Dendritic cell treated with granulocyte-macrophage colony-stimulating factor and Interleukin-4, amounts not matched to agents 40 ng/mL and 50 ng/mL, for 4 days (primary cell): Measurements from ENCODE around the gene EXOSC9.
"Not testable (repeated sequence)": the region's sequence is repeated elsewhere in the genome, so short reads cannot be mapped to it uniquely, and the experiment has no call there.

Experiments used
- H3K27ac Mint-ChIP-seq: one replicate; pipeline ENCODE4 v1.8.0; 2022; ENCODE audit warnings: mild to moderate bottlenecking, mixed read lengths
- H3K27me3 Mint-ChIP-seq: one replicate; pipeline ENCODE4 v1.8.0; 2022; ENCODE audit warnings: mild to moderate bottlenecking, mixed read lengths
- H3K36me3 Mint-ChIP-seq: one replicate; pipeline ENCODE4 v1.8.0; 2022; ENCODE audit warnings: low read depth, mixed read lengths
- H3K4me1 Mint-ChIP-seq: one replicate; pipeline ENCODE4 v1.8.0; 2022; ENCODE audit warnings: low read depth, mixed read lengths
- H3K4me3 Mint-ChIP-seq: one replicate; pipeline ENCODE4 v1.8.0; 2022; ENCODE audit warnings: mild to moderate bottlenecking, moderate library complexity, mixed read lengths
- H3K9me3 Mint-ChIP-seq: one replicate; pipeline ENCODE4 v1.8.0; 2022; ENCODE audit warnings: mixed read lengths
- intact Hi-C: fragments of 100-400 bp; cut with micrococcal nuclease; formaldehyde crosslinking; loops from one replicate; pipeline ENCODE4 v1.15.0; 2022

Gene EXOSC9

GRCh38 chr4:121800961-121801714 lies at the start of gene EXOSC9:
Gene EXOSC9 (plus strand): TSS chr4:121801323. CDS start chr4:121801425, 102 bp downstream.
- intact Hi-C loops: loop anchor here (1.0 to 5.0 kb wide), 3 partner anchors 22 to 351 kb away; partner anchors contain the start of genes ANXA5, BLTP1 and CCNA2
- peak within 1 kb of the TSS; percentile 83 for H3K4me3 Mint-ChIP-seq
- peak within 1 kb of the TSS; percentile 89 for H3K27ac Mint-ChIP-seq
- H3K36me3 Mint-ChIP-seq: peaks cover 30% of the 10 kb centered on the region
- no peaks in the 10 kb centered on the region for H3K9me3 Mint-ChIP-seq
- peaks cover 2% of the 10 kb centered on the region for H3K27me3 Mint-ChIP-seq
- H3K4me1 Mint-ChIP-seq: peaks cover 18% of the 10 kb centered on the region

DNA sequence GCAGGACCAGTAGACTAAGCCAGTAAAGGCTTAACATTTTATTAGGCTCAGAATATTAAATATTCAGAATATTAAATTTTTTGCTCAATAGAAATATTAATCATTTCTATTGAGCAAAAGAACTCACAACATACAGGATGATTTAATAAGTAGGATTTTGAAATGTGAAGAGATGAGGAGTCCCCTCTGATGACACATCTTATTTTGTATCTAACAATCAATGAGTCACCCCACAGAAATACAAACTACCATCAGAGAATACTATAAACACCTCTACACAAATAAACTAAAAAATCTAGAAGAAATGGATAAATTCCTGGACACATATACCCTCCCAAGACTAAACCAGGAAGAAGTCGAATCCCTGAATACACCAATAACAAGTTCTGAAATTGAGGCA lies 49.0 kb upstream of the EXOSC9 start:
- H3K27me3 Mint-ChIP-seq: peaks cover 12% of the 10 kb centered on the region
- H3K36me3 Mint-ChIP-seq, intact Hi-C loops: not testable (repeated sequence)

DNA sequence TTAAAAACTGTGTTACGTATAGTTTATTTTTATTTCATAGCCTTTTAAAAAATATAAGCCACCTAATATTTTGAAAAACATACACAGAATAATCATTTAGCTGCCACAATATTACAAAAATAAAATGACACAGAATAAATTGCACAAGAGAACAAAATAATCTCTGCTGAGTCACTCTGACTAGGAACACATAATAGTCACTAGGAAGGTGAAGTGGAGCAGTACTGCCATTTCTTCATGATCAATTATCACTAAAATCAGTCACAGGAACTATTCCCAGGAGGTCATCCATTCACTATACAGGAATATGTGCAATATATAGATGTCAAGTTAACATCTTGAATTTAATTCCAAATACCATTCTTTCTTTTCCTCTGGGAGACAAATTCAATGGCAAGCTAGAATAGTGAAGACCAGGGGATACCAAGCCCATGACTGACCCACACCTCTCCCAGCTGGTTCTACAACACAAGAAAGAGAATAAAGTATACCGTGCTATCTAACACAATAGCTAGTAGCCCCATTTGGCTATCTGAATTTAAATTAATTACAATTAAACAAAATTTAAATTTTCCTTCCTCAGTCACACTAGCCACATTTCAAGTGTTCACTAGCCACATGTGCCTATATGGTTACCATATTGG lies 42.1 kb upstream of the EXOSC9 start:
- peaks cover 35% of the 10 kb centered on the region for H3K27me3 Mint-ChIP-seq
- H3K36me3 Mint-ChIP-seq: no peaks in the 10 kb centered on the region
- intact Hi-C loops: no loop called here
- no peaks in the 10 kb centered on the region for H3K4me1 Mint-ChIP-seq
- H3K27ac Mint-ChIP-seq: no peak overlapping the region
- H3K9me3 Mint-ChIP-seq: no peaks in the 10 kb centered on the region
- no peak overlapping the region for H3K4me3 Mint-ChIP-seq

More for the DNA sequence above, 49.0 kb upstream of the EXOSC9 start:
- not testable (repeated sequence) for H3K27ac Mint-ChIP-seq, H3K4me1 Mint-ChIP-seq, H3K9me3 Mint-ChIP-seq, H3K4me3 Mint-ChIP-seq

- Mint-ChIP-seq H3K27ac (no peak overlapping the region), H3K36me3 (no peaks in the 10 kb centered on the region), H3K4me1 (no peaks in the 10 kb centered on the region), H3K27me3 (peaks cover 44% of the 10 kb centered on the region), H3K9me3 (no peaks in the 10 kb centered on the region), H3K4me3 (no peak overlapping the region)
- intact Hi-C loops: no loop called here
Measured at GRCh38 chr4:121760205-121760604, 40.9 kb upstream of the EXOSC9 start.

- no peaks in the 10 kb centered on the region for H3K9me3 Mint-ChIP-seq
- H3K4me3 Mint-ChIP-seq: no peak overlapping the region
- no peak overlapping the region for H3K27ac Mint-ChIP-seq
- H3K27me3 Mint-ChIP-seq: peaks cover 63% of the 10 kb centered on the region
- no peaks in the 10 kb centered on the region for H3K36me3 Mint-ChIP-seq
- intact Hi-C loops: no loop called here
- no peaks in the 10 kb centered on the region for H3K4me1 Mint-ChIP-seq
Measured at GRCh38 chr4:121764303-121764701, 36.8 kb upstream of the EXOSC9 start.

- no peak within 1 kb of the TSS for H3K27ac Mint-ChIP-seq
Measured at GRCh38 chr4:121764702-121765367, 36.3 kb upstream of the EXOSC9 start, which contains the start of gene SMIM43. Gene SMIM43 (minus strand): TSS chr4:121765164. CDS start chr4:121765105, 59 bp downstream.

DNA sequence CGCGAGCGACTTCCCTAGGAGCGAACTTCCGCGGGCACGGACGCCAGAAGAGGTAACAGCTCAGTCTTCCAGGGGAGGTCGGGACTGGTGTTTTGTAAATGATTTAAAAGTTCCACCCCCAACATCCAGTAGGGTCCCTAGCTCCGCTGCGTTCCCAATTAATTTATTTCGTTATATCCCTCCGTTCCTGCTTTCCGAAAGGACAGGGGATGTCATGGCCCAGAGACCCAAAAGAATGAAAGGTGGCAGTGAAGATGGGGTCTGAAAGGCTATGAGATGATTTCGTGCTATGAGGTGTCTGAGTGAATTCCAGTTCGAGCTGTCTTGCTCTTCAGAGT lies 35.8 kb upstream of the EXOSC9 start:
- Mint-ChIP-seq H3K27me3 (peaks cover 64% of the 10 kb centered on the region), H3K4me3 (no peak overlapping the region), H3K27ac (no peak overlapping the region), H3K9me3 (no peaks in the 10 kb centered on the region), H3K4me1 (no peaks in the 10 kb centered on the region), H3K36me3 (no peaks in the 10 kb centered on the region)
- intact Hi-C loops: no loop called here

More at GRCh38 chr4:121764702-121765367, 36.3 kb upstream of the EXOSC9 start, which contains the start of gene SMIM43:
- Mint-ChIP-seq H3K4me3 (no peak within 1 kb of the TSS), H3K27me3 (peaks cover 62% of the 10 kb centered on the region), H3K4me1 (no peaks in the 10 kb centered on the region), H3K9me3 (no peaks in the 10 kb centered on the region), H3K36me3 (no peaks in the 10 kb centered on the region)
- intact Hi-C loops: no loop called here

GRCh38 chr4:121765971-121766538 lies 35.1 kb upstream of the EXOSC9 start:
- Mint-ChIP-seq H3K4me3 (no peak overlapping the region), H3K27me3 (peaks cover 63% of the 10 kb centered on the region), H3K9me3 (no peaks in the 10 kb centered on the region), H3K27ac (no peak overlapping the region), H3K4me1 (no peaks in the 10 kb centered on the region), H3K36me3 (no peaks in the 10 kb centered on the region)
- intact Hi-C loops: no loop called here

- H3K27ac Mint-ChIP-seq: no peak overlapping the region
- intact Hi-C loops: no loop called here
- H3K4me3 Mint-ChIP-seq: no peak overlapping the region
- H3K4me1 Mint-ChIP-seq: no peaks in the 10 kb centered on the region
- H3K36me3 Mint-ChIP-seq: no peaks in the 10 kb centered on the region
- H3K27me3 Mint-ChIP-seq: peaks cover 62% of the 10 kb centered on the region
- no peaks in the 10 kb centered on the region for H3K9me3 Mint-ChIP-seq
Measured at GRCh38 chr4:121767166-121767565, 34.0 kb upstream of the EXOSC9 start.

GRCh38 chr4:121769341-121769740 lies 31.8 kb upstream of the EXOSC9 start:
- Mint-ChIP-seq H3K27ac (no peak overlapping the region), H3K4me3 (no peak overlapping the region), H3K4me1 (no peaks in the 10 kb centered on the region), H3K9me3 (no peaks in the 10 kb centered on the region), H3K27me3 (peaks cover 48% of the 10 kb centered on the region), H3K36me3 (no peaks in the 10 kb centered on the region)
- intact Hi-C loops: no loop called here

DNA sequence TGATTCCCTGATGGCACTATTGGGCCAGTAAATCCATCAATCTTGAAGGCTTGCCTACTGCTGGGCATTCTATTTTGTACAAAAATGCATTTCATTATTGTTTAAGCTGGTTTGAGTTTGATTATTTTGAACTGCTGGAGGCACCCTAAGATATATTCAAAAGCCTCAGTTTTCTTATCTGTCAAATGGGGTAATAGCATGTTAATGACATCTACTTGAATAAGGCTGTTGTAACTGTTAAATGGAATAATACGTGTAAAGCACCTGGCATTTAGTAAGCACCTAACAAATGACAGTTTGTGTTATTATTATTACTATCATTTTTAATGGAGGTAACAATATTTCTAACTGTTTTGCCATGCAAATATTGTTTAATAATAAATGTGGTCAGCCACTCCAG lies 29.3 kb upstream of the EXOSC9 start:
- no peaks in the 10 kb centered on the region for H3K9me3 Mint-ChIP-seq
- H3K36me3 Mint-ChIP-seq: no peaks in the 10 kb centered on the region
- peaks cover 30% of the 10 kb centered on the region for H3K27me3 Mint-ChIP-seq
- no peak overlapping the region for H3K27ac Mint-ChIP-seq
- H3K4me1 Mint-ChIP-seq: no peaks in the 10 kb centered on the region
- no peak overlapping the region for H3K4me3 Mint-ChIP-seq
- intact Hi-C loops: no loop called here

GRCh38 chr4:121773883-121774282 lies 27.2 kb upstream of the EXOSC9 start:
- Mint-ChIP-seq H3K4me3 (no peak overlapping the region), H3K27me3 (peaks cover 20% of the 10 kb centered on the region)
- intact Hi-C loops: no loop called here

DNA sequence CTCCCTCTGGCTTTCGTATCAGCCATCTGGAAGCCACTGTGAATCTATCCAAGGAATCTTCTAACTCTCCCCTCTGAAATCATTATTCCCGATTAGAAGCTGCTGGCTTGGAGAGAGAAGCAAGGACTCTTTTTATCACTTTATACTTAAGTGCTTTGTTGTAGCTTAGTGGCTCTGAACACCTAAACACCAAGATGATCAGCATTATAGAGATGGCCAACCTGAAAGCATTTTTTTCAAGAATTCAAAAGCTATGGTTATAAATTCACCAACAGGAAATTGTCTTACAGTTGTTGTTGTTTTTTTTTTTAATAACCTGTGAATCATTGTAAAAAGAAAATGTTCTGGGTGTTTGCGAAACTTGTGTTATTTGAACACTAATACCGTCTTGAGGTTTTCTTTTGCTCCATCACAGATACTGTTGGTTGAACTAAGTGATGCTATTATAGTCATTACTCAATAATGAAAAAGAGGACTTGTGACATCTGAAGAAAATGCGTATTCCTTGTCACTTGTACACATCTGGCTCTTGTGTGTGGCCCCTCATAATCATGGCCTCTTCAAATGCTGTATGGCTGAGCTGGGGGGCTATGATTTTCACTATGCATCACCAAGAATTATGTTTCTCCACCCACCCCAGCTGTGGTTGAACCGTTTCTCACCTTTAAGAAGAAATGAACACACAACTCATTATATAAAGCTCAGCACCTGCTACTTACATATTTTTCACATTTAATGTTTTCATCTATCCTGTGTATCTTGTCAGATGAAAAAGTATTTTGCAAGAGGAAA lies 24.3 kb upstream of the EXOSC9 start:
- Mint-ChIP-seq H3K9me3 (no peaks in the 10 kb centered on the region), H3K27ac (no peak overlapping the region), H3K27me3 (peaks cover 16% of the 10 kb centered on the region), H3K4me3 (no peak overlapping the region), H3K4me1 (no peaks in the 10 kb centered on the region), H3K36me3 (no peaks in the 10 kb centered on the region)
- intact Hi-C loops: no loop called here

More at GRCh38 chr4:121773883-121774282, 27.2 kb upstream of the EXOSC9 start:
- H3K4me1 Mint-ChIP-seq: no peaks in the 10 kb centered on the region
- no peak overlapping the region for H3K27ac Mint-ChIP-seq
- H3K9me3 Mint-ChIP-seq: no peaks in the 10 kb centered on the region
- no peaks in the 10 kb centered on the region for H3K36me3 Mint-ChIP-seq
